ENCODE measurements around the gene PAK2.

- no peak for TF ChIP-seq CTCF (IDR thresholded peaks at IDR 0.05)
- no peak for TF ChIP-seq POLR2A (IDR thresholded peaks at IDR 0.05)
Observed at GRCh38 chr3:196804773-196805172, 65.1 kb downstream of the PAK2 start.

Data from body of pancreas (tissue), 4 donors.